Measurements from ENCODE around the gene LRRC8D.

The LRRC8D gene

GRCh38 chr1:89911191-89911991 lies 90.6 kb downstream of the LRRC8D start:
- peak in 1 of 2 donors; percentile 14 for DNase-seq (ENCODE audit: low read depth in 2 of 2)
- TF ChIP-seq CTCF (IDR thresholded peaks at IDR 0.05; ENCODE audit: low read depth, low read length), result no peak
- H3K4me3 ChIP-seq (replicated peaks in 1 of 2; ENCODE audit: low read depth in 2 of 2, low read length in 2 of 2), result no peak overlapping the region

GRCh38 chr1:89912073-89912472 lies 91.2 kb downstream of the LRRC8D start:
- DNase-seq (ENCODE audit: low read depth in 2 of 2), result no peak
- TF ChIP-seq CTCF (IDR thresholded peaks at IDR 0.05; ENCODE audit: low read depth, low read length), result no peak
- no peak overlapping the region for H3K4me3 ChIP-seq (replicated peaks in 1 of 2; ENCODE audit: low read depth in 2 of 2, low read length in 2 of 2)

GRCh38 chr1:89913353-89914095 lies 92.7 kb downstream of the LRRC8D start:
- no peak overlapping the region for H3K4me3 ChIP-seq (replicated peaks in 1 of 2; ENCODE audit: low read depth in 2 of 2, low read length in 2 of 2)
- DNase-seq (ENCODE audit: low read depth in 2 of 2), result no peak
- TF ChIP-seq CTCF (IDR thresholded peaks at IDR 0.05; ENCODE audit: low read depth, low read length), result no peak

- no peak for TF ChIP-seq CTCF (IDR thresholded peaks at IDR 0.05; ENCODE audit: low read depth, low read length)
- no peak for DNase-seq (ENCODE audit: low read depth in 2 of 2)
Measured at GRCh38 chr1:89917353-89917752, 96.5 kb downstream of the LRRC8D start.

GRCh38 chr1:89918127-89918793 lies 97.4 kb downstream of the LRRC8D start:
- TF ChIP-seq CTCF (IDR thresholded peaks at IDR 0.05; ENCODE audit: low read depth, low read length), result no peak
- DNase-seq (ENCODE audit: low read depth in 2 of 2), result peak in 1 of 2 donors; percentile 35
- no peak overlapping the region for H3K4me3 ChIP-seq (replicated peaks in 1 of 2; ENCODE audit: low read depth in 2 of 2, low read length in 2 of 2)

More at GRCh38 chr1:89917353-89917752, 96.5 kb downstream of the LRRC8D start:
- no peak overlapping the region for H3K4me3 ChIP-seq (replicated peaks in 1 of 2; ENCODE audit: low read depth in 2 of 2, low read length in 2 of 2)

- H3K4me3 ChIP-seq (replicated peaks in 1 of 2; ENCODE audit: low read depth in 2 of 2, low read length in 2 of 2), result no peak overlapping the region
- no peak for DNase-seq (ENCODE audit: low read depth in 2 of 2)
- no peak for TF ChIP-seq CTCF (IDR thresholded peaks at IDR 0.05; ENCODE audit: low read depth, low read length)
Measured at GRCh38 chr1:89918794-89919155, 97.9 kb downstream of the LRRC8D start.

Measured in cardiac fibroblast (primary cell).